ENCODE data around the gene KCNAB3. TPM values are rescaled to one million over a fixed set of nuclear protein-coding genes. Genes with fewer than 3 reads are reported as not detected.
A peak's percentile ranks its signal among the peaks of the same experiment; 100 is the strongest.

KCNAB3 gene
- total RNA-seq, 2 donors from 2014 or later: 0.39 TPM; not detected in 1

GRCh38 chr17:7878234-7878633 lies 51.4 kb downstream of the KCNAB3 start:
- DNase-seq (ENCODE audit: low spot score): peak; percentile 7
- no peak overlapping the region for H3K27ac ChIP-seq
- peaks cover 0 to 10% of the 10 kb centered on the region in 2 donors for H3K4me1 ChIP-seq
- no peaks in the 10 kb centered on the region for H3K9me3 ChIP-seq
- no peaks in the 10 kb centered on the region for H3K36me3 ChIP-seq
- TF ChIP-seq CTCF (IDR thresholded peaks at IDR 0.05): no peak
- no peak overlapping the region for H3K4me3 ChIP-seq
- H3K27me3 ChIP-seq: no peaks in the 10 kb centered on the region

- Histone ChIP-seq H3K4me3 (no peak overlapping the region), H3K36me3 (no peaks in the 10 kb centered on the region), H3K9me3 (no peaks in the 10 kb centered on the region), H3K27ac (no peak overlapping the region), H3K27me3 (no peaks in the 10 kb centered on the region), H3K4me1 (no peaks in the 10 kb centered on the region)
- no peak for DNase-seq (ENCODE audit: low spot score)
- no peak for TF ChIP-seq CTCF (IDR thresholded peaks at IDR 0.05)
These were observed 53.8 kb downstream of the KCNAB3 start for GRCh38 chr17:7875804-7876370.

- no peak for TF ChIP-seq CTCF (IDR thresholded peaks at IDR 0.05)
- H3K36me3 ChIP-seq: no peaks in the 10 kb centered on the region
These were observed 56.6 kb downstream of the KCNAB3 start for GRCh38 chr17:7873051-7873450.

More at GRCh38 chr17:7873051-7873450, 56.6 kb downstream of the KCNAB3 start:
- Histone ChIP-seq H3K27me3 (no peaks in the 10 kb centered on the region), H3K27ac (no peak overlapping the region), H3K4me3 (no peak overlapping the region), H3K9me3 (no peaks in the 10 kb centered on the region), H3K4me1 (no peaks in the 10 kb centered on the region)
- DNase-seq (ENCODE audit: low spot score): no peak

Other genes starting within 250 kb of the KCNAB3 start
- 10 to 100 TPM; 12.9 to 20.1 TPM for gene TP53, start 242.4 kb downstream of the KCNAB3 start, total RNA-seq
- 1 to 10 TPM; 3.7 to 6.1 TPM for gene WRAP53, start 241.4 kb downstream of the KCNAB3 start, total RNA-seq
- gene EFNB3, start 224.7 kb downstream of the KCNAB3 start, total RNA-seq: 1 to 10 TPM; 2.1 to 5.9 TPM
- gene DNAH2, start 212.1 kb downstream of the KCNAB3 start, total RNA-seq: under 1 TPM in 1 of 2 donors, not detected in 1; 0.08 TPM
- 10 to 100 TPM; 11.0 to 11.1 TPM for gene KDM6B, start 95.6 kb downstream of the KCNAB3 start, total RNA-seq
- gene TMEM88, start 74.8 kb downstream of the KCNAB3 start, total RNA-seq: 10 to 100 TPM; 42.5 to 53.2 TPM
- 10 to 100 TPM; 77.1 to 85.0 TPM for gene NAA38, start 72.3 kb downstream of the KCNAB3 start, total RNA-seq
- 1 to 10 TPM; 5.1 to 6.8 TPM for gene CYB5D1, start 71.9 kb downstream of the KCNAB3 start, total RNA-seq
- gene CHD3, start 41.1 kb downstream of the KCNAB3 start, total RNA-seq: 10 to 100 TPM; 17.6 to 44.7 TPM
- 1 to 10 TPM; 1.6 to 5.8 TPM for gene RNF227, start 13.6 kb downstream of the KCNAB3 start, total RNA-seq
- gene TRAPPC1, start 2.1 kb upstream of the KCNAB3 start, total RNA-seq: 10 to 100 TPM; 52.4 to 68.2 TPM
- 1 to 10 TPM; 4.6 to 8.3 TPM for gene CNTROB, start 2.4 kb upstream of the KCNAB3 start, total RNA-seq
- gene GUCY2D, start 72.8 kb upstream of the KCNAB3 start, total RNA-seq: not detected
- gene ALOX15B, start 109.2 kb upstream of the KCNAB3 start, total RNA-seq: 1 to 10 TPM; 1.2 to 1.8 TPM
- gene ALOX12B, start 157.9 kb upstream of the KCNAB3 start, total RNA-seq: under 1 TPM in 1 of 2 donors, not detected in 1; 0.43 TPM
- gene ALOXE3, start 188.7 kb upstream of the KCNAB3 start, total RNA-seq: under 1 TPM in 1 of 2 donors, not detected in 1; 0.20 TPM
- not detected for gene HES7, start 194.2 kb upstream of the KCNAB3 start, total RNA-seq
- gene PER1, start 222.5 kb upstream of the KCNAB3 start, total RNA-seq: 10 to 100 TPM; 59.4 to 75.0 TPM
- gene VAMP2, start 233.1 kb upstream of the KCNAB3 start, total RNA-seq: 10 to 100 TPM; 27.4 to 39.7 TPM
- gene TMEM107, start 246.5 kb upstream of the KCNAB3 start, total RNA-seq: 10 to 100 TPM in 1 of 2 donors, 1 to 10 TPM in 1; 7.3 to 11.0 TPM